ENCODE results near the gene CMTM6. TPM values are rescaled to one million over a fixed set of nuclear protein-coding genes. Genes with fewer than 3 reads are reported as not detected.
"Not testable (repeated sequence)": the region's sequence is repeated elsewhere in the genome, so short reads cannot be mapped to it uniquely, and the experiment has no call there.

The CMTM6 gene
- total RNA-seq, 2 donors from 2014 or later: 97.2 to 99.3 TPM

GRCh38 chr3:32442766-32443165 is 59.9 kb downstream of the CMTM6 start:
- H3K27me3 Mint-ChIP-seq: no peaks in the 10 kb centered on the region
- peak overlapping the region; percentile 69 for H3K27ac Mint-ChIP-seq
- DNase-seq (no peak), ATAC-seq (no peak)
- H3K4me1 Mint-ChIP-seq: peaks cover 47% of the 10 kb centered on the region
- no peak overlapping the region for H3K4me3 Mint-ChIP-seq
- H3K36me3 Mint-ChIP-seq (ENCODE audit: low read depth): peaks cover 13% of the 10 kb centered on the region
- H3K9me3 ChIP-seq (ENCODE audit: control insufficient read depth, low read length, poor library complexity, severe bottlenecking): no peaks in the 10 kb centered on the region

DNA sequence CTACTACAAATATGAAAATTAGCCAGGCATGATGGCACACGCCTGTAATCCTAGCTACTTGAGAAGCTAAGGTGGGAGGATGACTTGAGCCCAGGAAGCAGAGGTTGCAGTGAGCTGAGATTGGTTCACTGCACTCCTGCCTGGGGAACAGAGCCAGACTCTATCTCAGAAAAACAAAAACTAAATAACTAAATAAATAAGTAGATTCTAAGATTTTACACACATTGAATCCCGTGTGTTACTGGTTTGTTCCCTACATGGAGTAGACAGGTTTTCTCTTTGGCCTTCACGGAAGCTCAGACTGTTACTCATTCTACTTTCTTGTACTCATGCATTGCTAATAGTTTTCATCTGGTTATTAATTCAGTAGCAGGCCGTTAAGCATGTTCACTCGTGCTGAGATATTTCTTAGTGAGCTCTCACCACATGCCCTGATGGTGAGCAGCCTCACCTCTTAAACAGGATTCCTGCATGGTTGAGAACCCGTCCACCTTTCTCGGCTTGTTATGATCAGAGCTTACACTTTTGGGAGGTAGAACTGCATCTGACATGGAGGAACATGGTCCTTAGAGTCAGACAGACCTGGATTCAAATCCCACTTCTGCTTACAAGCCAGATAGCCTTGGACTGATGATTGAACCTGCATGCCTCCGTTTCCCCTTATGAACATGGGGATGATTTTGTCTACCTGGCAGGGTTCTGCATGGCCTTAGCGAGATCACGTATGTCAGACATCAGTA is 61.9 kb downstream of the CMTM6 start:
- no peaks in the 10 kb centered on the region for H3K9me3 ChIP-seq (ENCODE audit: control insufficient read depth, low read length, poor library complexity, severe bottlenecking)
- Mint-ChIP-seq H3K4me1 (peaks cover 47% of the 10 kb centered on the region), H3K27ac (no peak overlapping the region), H3K4me3 (no peak overlapping the region), H3K36me3 (ENCODE audit: low read depth) (peaks cover 10% of the 10 kb centered on the region), H3K27me3 (no peaks in the 10 kb centered on the region)
- no peak for DNase-seq
- no peak for ATAC-seq

GRCh38 chr3:32439421-32439820 is 63.2 kb downstream of the CMTM6 start:
- peak; percentile 28 for ATAC-seq

DNA sequence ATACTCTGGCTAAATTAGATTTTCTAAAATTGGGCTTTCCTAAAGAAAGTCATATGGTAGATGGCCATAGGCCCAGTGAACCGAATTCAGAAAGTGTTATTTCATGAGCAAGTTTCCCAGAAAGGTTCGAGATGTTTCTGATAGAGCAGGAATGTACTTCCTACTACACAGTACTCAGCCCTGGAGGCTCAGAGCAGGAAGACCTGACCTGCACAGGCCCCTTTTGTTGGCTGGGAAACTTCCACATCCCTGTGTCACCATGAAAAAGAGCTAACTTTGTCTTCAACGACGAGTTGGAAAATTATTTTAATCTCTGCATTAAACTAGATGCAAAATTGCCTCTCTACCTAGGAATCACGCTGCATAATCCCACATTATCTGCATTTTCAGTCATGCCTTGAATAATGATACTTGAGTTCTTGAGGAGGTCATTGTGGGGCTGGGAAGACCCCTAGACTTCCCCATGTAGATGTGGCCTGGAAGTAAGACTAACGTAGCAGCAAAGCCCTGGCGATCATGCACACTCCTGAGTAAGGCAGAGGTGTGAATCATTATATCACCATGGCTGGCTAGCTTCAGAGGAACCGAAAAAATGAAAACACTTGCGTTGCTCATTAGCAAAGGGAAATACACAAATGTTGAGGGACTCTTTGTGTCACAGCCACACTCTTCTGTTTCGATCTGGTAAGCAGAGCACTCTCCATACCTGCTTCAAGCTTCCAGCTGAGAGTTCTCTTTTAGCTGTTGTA is 63.9 kb downstream of the CMTM6 start:
- H3K4me1 Mint-ChIP-seq: peaks cover 47% of the 10 kb centered on the region
- peak; percentile 71 for ATAC-seq
- DNase-seq: no peak

More at GRCh38 chr3:32439421-32439820, 63.2 kb downstream of the CMTM6 start:
- H3K4me1 Mint-ChIP-seq: peaks cover 45% of the 10 kb centered on the region
- H3K36me3 Mint-ChIP-seq (ENCODE audit: low read depth); H3K27me3 Mint-ChIP-seq; DNase-seq; H3K9me3 ChIP-seq (ENCODE audit: control insufficient read depth, low read length, poor library complexity, severe bottlenecking): not testable (repeated sequence)
- peak overlapping the region; percentile 92 for H3K27ac Mint-ChIP-seq
- H3K4me3 Mint-ChIP-seq: peak overlapping the region; percentile 68

DNA sequence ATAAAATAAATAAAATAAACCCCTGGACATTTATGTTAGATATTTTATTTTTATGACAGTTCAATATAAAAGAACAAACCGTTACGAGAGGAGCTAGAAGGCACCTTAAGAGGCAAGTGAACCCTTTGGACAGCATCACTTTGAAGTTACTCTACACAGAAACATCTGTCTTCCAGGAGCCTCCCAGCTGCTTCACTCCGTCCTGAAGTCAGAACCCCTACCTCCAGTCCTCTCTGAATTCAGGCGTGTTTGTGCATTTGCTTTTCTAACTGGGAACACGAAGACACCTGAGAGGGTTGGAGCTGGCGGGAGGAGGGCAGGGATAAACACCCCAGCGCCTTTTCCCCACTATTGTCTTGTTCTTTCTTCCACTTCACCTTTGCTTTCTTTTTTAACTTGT is 64.8 kb downstream of the CMTM6 start:
- H3K4me3 Mint-ChIP-seq: no peak overlapping the region
- peaks cover 9% of the 10 kb centered on the region for H3K36me3 Mint-ChIP-seq (ENCODE audit: low read depth)

More for the DNA sequence above, 63.9 kb downstream of the CMTM6 start:
- no peaks in the 10 kb centered on the region for H3K9me3 ChIP-seq (ENCODE audit: control insufficient read depth, low read length, poor library complexity, severe bottlenecking)
- H3K36me3 Mint-ChIP-seq (ENCODE audit: low read depth): peaks cover 10% of the 10 kb centered on the region
- H3K4me3 Mint-ChIP-seq: peak overlapping the region; percentile 68
- H3K27me3 Mint-ChIP-seq: no peaks in the 10 kb centered on the region
- peak overlapping the region; percentile 92 for H3K27ac Mint-ChIP-seq

GRCh38 chr3:32436816-32437189 is 65.8 kb downstream of the CMTM6 start:
- ATAC-seq: no peak
- no peaks in the 10 kb centered on the region for H3K9me3 ChIP-seq (ENCODE audit: control insufficient read depth, low read length, poor library complexity, severe bottlenecking)
- peaks cover 53% of the 10 kb centered on the region for H3K4me1 Mint-ChIP-seq
- H3K36me3 Mint-ChIP-seq (ENCODE audit: low read depth): peaks cover 3% of the 10 kb centered on the region
- H3K27me3 Mint-ChIP-seq: no peaks in the 10 kb centered on the region
- no peak for DNase-seq
- H3K27ac Mint-ChIP-seq: peak overlapping the region; percentile 80
- peak overlapping the region; percentile 53 for H3K4me3 Mint-ChIP-seq

More for the DNA sequence above, 64.8 kb downstream of the CMTM6 start:
- Mint-ChIP-seq H3K27ac (peak overlapping the region; percentile 92), H3K4me1 (peaks cover 49% of the 10 kb centered on the region), H3K27me3 (no peaks in the 10 kb centered on the region)
- no peaks in the 10 kb centered on the region for H3K9me3 ChIP-seq (ENCODE audit: control insufficient read depth, low read length, poor library complexity, severe bottlenecking)
- no peak for ATAC-seq
- no peak for DNase-seq

- Mint-ChIP-seq H3K36me3 (ENCODE audit: low read depth) (no peaks in the 10 kb centered on the region), H3K4me1 (peaks cover 53% of the 10 kb centered on the region), H3K4me3 (no peak overlapping the region), H3K27ac (peak overlapping the region; percentile 80), H3K27me3 (no peaks in the 10 kb centered on the region)
- no peaks in the 10 kb centered on the region for H3K9me3 ChIP-seq (ENCODE audit: control insufficient read depth, low read length, poor library complexity, severe bottlenecking)
- ATAC-seq: peak; percentile 34
- no peak for DNase-seq
Measured at GRCh38 chr3:32435911-32436815, 66.5 kb downstream of the CMTM6 start.

DNA sequence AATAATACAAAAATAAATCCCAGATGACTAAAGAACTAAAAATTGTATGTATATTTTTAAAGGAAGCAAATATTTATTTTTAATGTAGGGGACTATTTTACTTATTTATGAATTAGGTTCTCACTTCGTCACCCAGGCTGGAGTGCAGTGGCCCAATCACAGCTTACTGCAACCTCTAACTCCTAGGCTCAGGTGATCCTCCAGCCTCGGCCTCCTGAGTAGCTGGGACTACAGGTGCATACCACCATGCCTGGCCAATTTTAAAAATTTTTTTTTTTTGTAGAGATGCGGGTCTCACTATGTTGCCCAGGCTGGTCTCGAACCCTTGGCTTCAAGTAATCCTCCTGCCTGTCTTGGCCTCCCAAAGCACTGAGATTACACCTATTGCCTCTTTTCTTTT is 68.4 kb downstream of the CMTM6 start:
- H3K27me3 Mint-ChIP-seq: no peaks in the 10 kb centered on the region
- H3K4me1 Mint-ChIP-seq: peaks cover 62% of the 10 kb centered on the region
- H3K27ac Mint-ChIP-seq: peak overlapping the region; percentile 96
- H3K4me3 Mint-ChIP-seq: no peak overlapping the region
- H3K36me3 Mint-ChIP-seq (ENCODE audit: low read depth): peaks cover 3% of the 10 kb centered on the region
- ATAC-seq (no peak), DNase-seq (no peak)
- H3K9me3 ChIP-seq (ENCODE audit: control insufficient read depth, low read length, poor library complexity, severe bottlenecking): no peaks in the 10 kb centered on the region

DNA sequence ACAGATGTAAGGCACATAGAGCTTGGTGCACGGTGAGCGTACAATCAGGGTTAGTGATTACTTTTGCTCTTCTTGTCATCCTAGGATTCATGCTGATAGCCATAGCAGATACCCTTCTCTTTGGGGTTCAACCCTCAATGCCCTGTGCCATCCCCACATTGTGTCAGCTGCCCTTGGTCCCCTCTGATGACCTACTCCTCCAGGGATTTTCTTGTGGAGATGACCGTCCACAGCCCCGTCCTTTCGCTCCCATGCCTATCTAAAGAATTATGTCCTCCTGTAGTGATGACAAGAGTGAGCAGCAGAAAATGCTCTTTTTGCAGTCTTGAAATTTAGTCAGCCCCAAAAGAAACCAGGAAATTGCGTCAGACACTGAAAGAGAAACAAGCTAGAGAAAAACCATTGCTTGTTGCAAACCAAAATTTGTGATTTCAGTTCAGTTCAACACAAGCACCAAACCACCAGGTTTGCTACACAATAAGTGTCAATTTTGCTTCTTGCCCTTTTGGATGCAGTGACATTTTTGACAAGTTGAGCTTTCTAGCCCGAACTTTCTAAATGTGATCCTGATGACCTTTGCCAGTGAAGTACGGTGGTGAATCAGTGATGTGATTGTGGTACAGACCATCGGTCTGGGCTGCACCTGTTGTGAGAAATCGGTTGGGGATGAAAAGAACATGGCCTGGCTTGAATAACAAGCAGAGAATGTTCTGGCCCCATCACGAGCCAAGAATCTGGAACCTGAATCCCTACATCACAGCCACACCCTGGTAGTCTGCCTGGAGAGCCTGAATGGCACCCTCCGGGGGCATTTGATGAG is 69.7 kb downstream of the CMTM6 start:
- Mint-ChIP-seq H3K4me3 (peak overlapping the region; percentile 76), H3K4me1 (peaks cover 63% of the 10 kb centered on the region), H3K27me3 (no peaks in the 10 kb centered on the region), H3K36me3 (ENCODE audit: low read depth) (peaks cover 3% of the 10 kb centered on the region), H3K27ac (peak overlapping the region; percentile 96)
- DNase-seq: no peak
- ATAC-seq: peak; percentile 60
- H3K9me3 ChIP-seq (ENCODE audit: control insufficient read depth, low read length, poor library complexity, severe bottlenecking): no peaks in the 10 kb centered on the region

DNA sequence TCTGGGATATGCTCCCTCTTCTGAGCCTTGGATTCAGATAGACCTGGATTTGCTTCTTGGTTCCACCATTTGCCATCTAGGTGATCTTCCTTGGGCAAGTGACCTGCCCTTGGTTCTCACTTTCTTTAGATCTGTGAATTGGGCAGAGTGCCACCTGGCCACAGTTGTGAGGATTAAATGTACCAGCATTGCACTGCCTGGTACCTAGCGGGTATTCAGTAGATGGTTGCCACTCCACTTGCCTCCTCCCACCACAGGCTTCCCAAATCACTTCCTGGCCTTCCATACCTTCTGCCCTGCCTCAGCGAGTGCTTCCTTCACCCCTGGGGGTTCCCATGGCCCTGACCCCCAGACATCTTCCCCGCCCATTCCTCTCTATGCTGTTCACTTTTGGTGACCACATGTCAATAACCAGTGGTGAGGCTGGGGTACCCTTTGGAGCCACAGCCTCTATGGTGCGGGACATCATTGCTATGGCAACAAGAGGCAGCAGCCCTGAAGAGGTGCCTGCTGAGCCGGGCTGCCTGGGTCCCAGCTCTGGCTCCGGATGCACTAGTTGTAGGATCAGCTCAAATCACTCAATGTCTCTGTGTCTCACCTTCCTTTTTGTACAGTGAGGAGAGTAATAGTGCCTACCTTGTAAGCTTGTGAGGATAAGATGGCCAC is 70.5 kb downstream of the CMTM6 start:
- H3K4me1 Mint-ChIP-seq: peaks cover 68% of the 10 kb centered on the region
- H3K9me3 ChIP-seq (ENCODE audit: control insufficient read depth, low read length, poor library complexity, severe bottlenecking): no peaks in the 10 kb centered on the region
- DNase-seq (no peak), ATAC-seq (peak; percentile 34)
- H3K27ac Mint-ChIP-seq: peak overlapping the region; percentile 96
- no peaks in the 10 kb centered on the region for H3K27me3 Mint-ChIP-seq
- H3K4me3 Mint-ChIP-seq: peak overlapping the region; percentile 76
- peaks cover 3% of the 10 kb centered on the region for H3K36me3 Mint-ChIP-seq (ENCODE audit: low read depth)

DNA sequence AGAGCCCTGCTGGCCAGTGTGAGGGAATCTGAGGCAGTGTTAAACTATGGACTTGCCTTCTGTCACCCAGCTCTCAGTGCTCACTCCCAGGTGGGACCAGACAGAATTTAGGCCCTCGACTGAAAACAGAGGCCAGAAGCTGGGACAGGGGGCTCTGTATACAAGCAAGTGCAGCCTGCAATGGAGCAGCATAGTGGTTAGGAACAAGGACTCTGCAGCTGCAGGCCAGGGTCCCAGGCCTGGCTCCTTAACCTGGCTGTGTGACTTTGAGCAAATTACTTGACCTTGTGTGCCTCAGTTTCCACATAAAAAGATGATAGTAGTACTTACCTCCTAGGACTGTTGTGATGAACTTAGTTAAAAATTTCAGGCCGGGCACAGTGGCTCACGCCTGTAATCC is 71.2 kb downstream of the CMTM6 start:
- Mint-ChIP-seq H3K36me3 (ENCODE audit: low read depth) (peaks cover 3% of the 10 kb centered on the region), H3K4me3 (peak overlapping the region; percentile 7)
- no peaks in the 10 kb centered on the region for H3K9me3 ChIP-seq (ENCODE audit: control insufficient read depth, low read length, poor library complexity, severe bottlenecking)

More for the DNA sequence above, 71.2 kb downstream of the CMTM6 start:
- H3K27me3 Mint-ChIP-seq: no peaks in the 10 kb centered on the region
- ATAC-seq: no peak
- DNase-seq: no peak
- H3K27ac Mint-ChIP-seq: peak overlapping the region; percentile 96
- peaks cover 66% of the 10 kb centered on the region for H3K4me1 Mint-ChIP-seq

All from T-helper 17 cell (primary cell).